A549 (cell line): ENCODE measurements around the gene CRTC3.

Source experiments
- CEBPB ChIP-seq, 2 experiments: fragments of >200 bp in 1 of 2; sonication (Bioruptor Twin) in 1 of 2; formaldehyde crosslinking in 1 of 2; IDR thresholded peaks; 2 replicates each; pipeline ENCODE4 v1.6.1; 2012 to 2016
- JUN ChIP-seq, 2 experiments: fragments of >200 bp; sonication (Bioruptor Twin); formaldehyde crosslinking; IDR thresholded peaks; 2 replicates in 1 of 2; 3 replicates in 1 of 2; pipeline ENCODE4 v1.6.1; 2016 to 2017
- POLR2A ChIP-seq: IDR thresholded peaks from 2 replicates; pipeline ENCODE4 v1.6.1; 2012; ENCODE audit warnings: mild to moderate bottlenecking, low read length
- RCOR1 ChIP-seq: fragments of 150-350 bp; IDR thresholded peaks from 2 replicates; pipeline ENCODE4 v1.6.1; 2014; ENCODE audit warnings: antibody characterized with exemption, low read length, low read depth
- TF ChIP-seq, protein P1 (sequence below): fragments of >200 bp; sonication (Bioruptor Twin); formaldehyde crosslinking; IDR thresholded peaks from 3 replicates; pipeline ENCODE4 v1.5.1; 2016

DNA sequence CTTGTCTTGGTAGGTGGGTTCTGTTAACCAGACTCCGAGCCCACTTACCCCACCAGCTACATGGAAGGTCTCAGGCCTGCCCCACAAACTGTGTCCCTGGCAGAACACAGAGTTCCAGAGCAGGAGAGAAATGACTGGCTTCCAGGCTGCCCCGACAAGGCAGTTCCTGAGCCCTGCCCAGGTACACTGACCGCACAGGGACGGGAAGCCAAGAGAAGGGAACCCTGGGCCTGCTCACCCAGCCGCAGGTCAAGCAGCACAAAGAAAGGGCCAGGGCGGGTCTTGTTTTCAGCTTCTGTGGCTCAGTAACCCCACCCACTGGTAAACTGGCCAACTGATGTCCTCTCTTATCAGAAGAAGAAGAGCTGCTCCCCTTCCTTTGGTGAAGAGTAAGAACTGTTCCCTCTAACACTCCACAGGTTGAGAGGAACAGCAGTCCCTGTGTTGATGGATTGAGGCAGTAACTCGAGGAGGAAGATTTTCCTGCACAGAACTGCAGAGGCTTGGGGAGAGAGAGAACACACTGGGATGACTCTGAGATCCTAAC, 68.4 kb downstream of the CRTC3 start:
- TF ChIP-seq, protein P1, sequence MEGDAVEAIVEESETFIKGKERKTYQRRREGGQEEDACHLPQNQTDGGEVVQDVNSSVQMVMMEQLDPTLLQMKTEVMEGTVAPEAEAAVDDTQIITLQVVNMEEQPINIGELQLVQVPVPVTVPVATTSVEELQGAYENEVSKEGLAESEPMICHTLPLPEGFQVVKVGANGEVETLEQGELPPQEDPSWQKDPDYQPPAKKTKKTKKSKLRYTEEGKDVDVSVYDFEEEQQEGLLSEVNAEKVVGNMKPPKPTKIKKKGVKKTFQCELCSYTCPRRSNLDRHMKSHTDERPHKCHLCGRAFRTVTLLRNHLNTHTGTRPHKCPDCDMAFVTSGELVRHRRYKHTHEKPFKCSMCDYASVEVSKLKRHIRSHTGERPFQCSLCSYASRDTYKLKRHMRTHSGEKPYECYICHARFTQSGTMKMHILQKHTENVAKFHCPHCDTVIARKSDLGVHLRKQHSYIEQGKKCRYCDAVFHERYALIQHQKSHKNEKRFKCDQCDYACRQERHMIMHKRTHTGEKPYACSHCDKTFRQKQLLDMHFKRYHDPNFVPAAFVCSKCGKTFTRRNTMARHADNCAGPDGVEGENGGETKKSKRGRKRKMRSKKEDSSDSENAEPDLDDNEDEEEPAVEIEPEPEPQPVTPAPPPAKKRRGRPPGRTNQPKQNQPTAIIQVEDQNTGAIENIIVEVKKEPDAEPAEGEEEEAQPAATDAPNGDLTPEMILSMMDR, result peak; percentile 21; the same call in 1 of the 3 replicates
- TF ChIP-seq JUN (IDR thresholded peaks at IDR 0.05) (no peak), POLR2A (no peak), RCOR1 (no peak), CEBPB (IDR thresholded peaks at IDR 0.05) (no peak)
